ENCODE measurements around the gene RPL22. TPM values are rescaled to one million over a fixed set of nuclear protein-coding genes. Genes with fewer than 3 reads are reported as not detected.

RPL22 gene
- total and polyA plus RNA-seq, 2 of the 8 experiments (the other 6 are each of a cell fraction or from before 2014, with no cell fraction given) = 133 to 521 TPM

GRCh38 chr1:6241887-6242740 is 42.7 kb upstream of the RPL22 start (continued):
- TF ChIP-seq CHD7 (IDR thresholded peaks at IDR 0.05; ENCODE audit: insufficient replicate concordance, low read length) (no peak), SP1 (IDR thresholded peaks at IDR 0.05; ENCODE audit: low read depth, low read length) (no peak), SAP30 (IDR thresholded peaks at IDR 0.05; ENCODE audit: insufficient read depth, insufficient replicate concordance, low read length) (no peak), SRF (IDR thresholded peaks at IDR 0.05; ENCODE audit: low read depth, low read length) (no peak), POU5F1 (IDR thresholded peaks at IDR 0.05; ENCODE audit: low read depth, low read length) (no peak), SP4 (IDR thresholded peaks at IDR 0.05; ENCODE audit: low read length) (no peak), GTF2F1 (IDR thresholded peaks at IDR 0.05; ENCODE audit: borderline replicate concordance, low read depth, low read length) (no peak), ATF2 (IDR thresholded peaks at IDR 0.05; ENCODE audit: low read length) (no peak)
